Endothelial cell of hepatic sinusoid (primary cell): ENCODE results near the gene GNG12.

ENCODE experiments used
- in situ Hi-C: cut with HindIII; loops from 2 replicates; pipeline ENCODE4 v1.10.0; 2017; ENCODE audit warnings: low sequenced_read_pairs

The GNG12 gene

GRCh38 chr1:67832737-67833601, at the start of gene GNG12:
Gene GNG12 (minus strand): TSS chr1:67833467. CDS start chr1:67707686, 125,781 bp downstream.
- in situ Hi-C loops, result no loop called here

DNA sequence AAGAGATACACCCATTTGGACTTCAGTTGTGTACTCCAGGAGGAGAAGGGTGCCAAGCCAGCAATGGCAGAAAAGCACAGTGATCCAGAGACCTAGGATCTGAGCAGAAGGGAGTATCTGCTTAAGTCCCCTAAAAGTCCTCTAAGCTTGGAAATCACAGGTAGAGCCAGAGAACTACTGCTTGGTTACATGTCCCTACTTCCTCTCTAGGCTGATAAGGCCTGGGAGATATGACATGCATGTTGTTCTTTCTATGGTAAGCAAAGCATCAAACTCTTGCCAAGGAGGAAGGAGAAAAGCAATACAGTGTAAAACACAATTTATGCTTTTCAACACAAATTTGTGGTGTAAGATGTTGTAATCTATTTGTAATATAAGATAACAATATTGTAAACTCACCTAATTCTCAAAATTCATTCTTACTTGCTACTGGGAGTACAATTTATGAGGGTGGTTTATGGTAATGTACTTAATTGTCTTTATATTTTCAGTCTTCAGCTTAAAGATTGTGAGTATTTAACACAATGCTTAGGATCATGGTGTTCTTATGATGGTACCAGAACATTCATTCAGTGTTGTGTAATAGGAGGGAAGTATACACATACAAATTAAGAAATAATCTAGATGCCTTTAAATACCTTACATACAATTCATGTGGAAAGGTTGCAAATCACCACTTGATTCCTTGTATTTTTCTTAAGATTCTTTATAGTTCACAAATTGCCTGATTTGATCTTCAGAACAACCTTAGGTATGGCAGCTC, 49.1 kb upstream of the GNG12 start:
- in situ Hi-C loops, result no loop called here

- in situ Hi-C loops, result no loop called here
These were observed 46.9 kb upstream of the GNG12 start for GRCh38 chr1:67880056-67880601.

DNA sequence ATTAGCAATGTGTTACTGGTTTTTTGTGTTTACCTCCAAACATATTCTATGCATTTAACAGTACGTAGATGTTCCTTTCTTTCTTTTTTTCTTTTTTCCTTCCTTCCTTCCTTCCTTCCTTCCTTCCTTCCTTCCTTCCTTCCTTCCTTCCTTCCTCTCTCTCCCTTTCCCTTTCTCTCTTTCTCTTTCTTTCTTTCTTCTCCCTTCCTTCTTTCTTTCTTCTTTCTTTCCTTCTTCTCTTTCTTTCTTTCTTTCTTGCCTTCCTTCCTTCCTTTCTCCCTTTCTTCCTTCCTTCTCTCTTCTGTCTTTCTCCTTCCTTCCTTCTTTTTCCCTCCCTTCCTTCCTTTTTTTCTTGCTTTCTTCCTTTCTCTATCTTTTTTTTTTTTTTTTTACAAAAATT, 46.2 kb upstream of the GNG12 start:
- in situ Hi-C loops, result no loop called here

DNA sequence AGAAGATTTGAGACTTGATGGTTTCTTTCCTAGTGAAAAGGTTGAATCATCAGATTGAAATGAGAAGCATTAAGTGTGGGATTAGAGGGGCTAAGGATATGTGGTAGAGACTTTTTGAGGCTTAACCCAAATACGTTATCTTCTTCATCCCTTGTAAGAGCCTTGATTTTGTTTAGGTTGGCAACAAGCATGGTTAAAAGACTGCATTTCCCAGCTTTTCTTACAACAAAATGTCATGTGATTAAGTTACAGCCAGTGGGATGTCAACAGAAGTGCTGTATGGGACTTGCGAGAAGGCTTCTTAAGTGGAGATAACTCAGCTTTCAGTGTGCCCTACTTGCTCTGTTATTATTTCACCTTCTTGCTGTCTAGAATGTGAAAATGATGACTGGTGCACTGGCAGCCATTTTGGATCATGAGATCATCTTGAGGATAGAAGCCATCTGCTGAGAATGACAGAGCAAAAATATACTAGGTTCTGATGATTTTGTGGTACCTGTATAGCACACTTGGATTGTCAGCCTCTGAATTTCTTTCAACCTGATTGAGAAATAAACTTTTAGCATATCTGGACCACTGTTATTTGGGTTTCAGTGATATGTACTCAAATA, 41.3 kb upstream of the GNG12 start:
- in situ Hi-C loops, result no loop called here

DNA sequence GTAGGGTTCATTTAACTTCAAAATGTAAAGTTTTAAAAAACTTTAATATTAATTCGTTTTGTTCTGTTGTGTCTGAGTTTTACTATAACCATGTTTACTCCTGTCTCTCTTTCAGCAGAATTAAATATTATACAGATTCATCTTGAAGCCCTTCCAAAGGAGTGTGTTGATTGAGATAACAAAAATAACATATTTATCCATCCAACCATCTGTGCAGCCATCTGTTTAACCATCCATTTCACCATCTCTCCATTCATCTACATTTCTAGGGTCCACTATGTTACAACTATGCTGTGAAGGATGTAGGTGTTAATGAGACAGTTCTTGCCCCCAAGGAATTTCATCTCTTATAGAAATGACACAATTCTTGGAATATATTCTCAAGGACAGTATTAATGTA, 36.0 kb upstream of the GNG12 start:
- in situ Hi-C loops, result no loop called here

DNA sequence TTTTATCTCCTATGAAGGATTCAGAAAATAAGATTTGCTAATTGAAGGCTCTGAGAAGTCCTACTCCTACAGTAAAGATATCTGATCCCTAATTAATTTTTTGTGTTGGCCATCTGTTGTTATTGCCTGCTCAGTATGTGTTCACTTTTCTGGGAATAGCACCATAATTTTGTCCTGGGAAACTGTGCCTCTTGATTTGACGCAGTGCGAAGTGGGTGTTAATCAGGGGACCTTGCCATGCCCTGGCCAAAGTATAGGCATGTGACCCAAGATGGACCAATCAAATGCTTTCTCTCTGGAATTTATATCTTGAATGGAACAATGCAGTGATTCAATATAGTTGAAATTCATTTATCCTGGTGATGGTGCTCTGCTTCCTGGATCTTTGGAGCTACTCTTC, 30.4 kb upstream of the GNG12 start:
- in situ Hi-C loops, result no loop called here

GRCh38 chr1:67862685-67863084, 29.4 kb upstream of the GNG12 start:
- in situ Hi-C loops, result no loop called here

- in situ Hi-C loops, result no loop called here
These were observed 28.7 kb upstream of the GNG12 start for GRCh38 chr1:67861856-67862516.

- in situ Hi-C loops, result no loop called here
These were observed 27.5 kb upstream of the GNG12 start for GRCh38 chr1:67860776-67861175.

- in situ Hi-C loops, result no loop called here
These were observed 23.7 kb upstream of the GNG12 start for GRCh38 chr1:67856921-67857320.

GRCh38 chr1:67855961-67856360, 22.7 kb upstream of the GNG12 start:
- in situ Hi-C loops, result no loop called here

GRCh38 chr1:67855444-67855843, 22.2 kb upstream of the GNG12 start:
- in situ Hi-C loops, result no loop called here

GRCh38 chr1:67853704-67854103, 20.4 kb upstream of the GNG12 start:
- in situ Hi-C loops, result no loop called here

GRCh38 chr1:67851800-67852199, 18.5 kb upstream of the GNG12 start:
- in situ Hi-C loops, result no loop called here

DNA sequence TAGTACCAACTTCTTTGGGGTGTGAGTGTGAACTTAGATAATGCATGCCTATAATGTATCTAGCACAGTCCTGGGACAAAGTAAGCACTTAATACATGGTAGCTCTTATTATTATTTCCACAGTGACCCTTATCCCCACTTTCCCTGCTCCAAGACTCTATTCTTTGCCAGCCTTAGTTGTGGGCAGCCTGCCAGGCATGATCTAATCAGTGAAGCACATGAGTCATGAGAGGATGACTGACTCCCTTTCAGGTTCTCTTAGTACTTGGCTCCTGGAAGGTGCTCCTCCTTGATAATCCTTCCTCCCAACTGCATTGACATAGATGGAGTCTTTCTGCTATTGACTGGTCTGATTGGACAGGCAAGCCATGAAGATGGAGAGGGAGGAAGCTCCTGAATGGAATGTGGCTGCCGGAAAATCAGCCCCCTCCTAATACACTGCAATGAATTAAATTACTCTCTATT, 17.4 kb upstream of the GNG12 start:
- in situ Hi-C loops, result no loop called here

- in situ Hi-C loops, result no loop called here
These were observed 16.9 kb upstream of the GNG12 start for GRCh38 chr1:67850151-67850551.

GRCh38 chr1:67847466-67847865, 14.2 kb upstream of the GNG12 start:
- in situ Hi-C loops, result no loop called here

GRCh38 chr1:67846538-67846937, 13.3 kb upstream of the GNG12 start:
- in situ Hi-C loops, result no loop called here

GRCh38 chr1:67844988-67845387, 11.7 kb upstream of the GNG12 start:
- in situ Hi-C loops, result no loop called here

DNA sequence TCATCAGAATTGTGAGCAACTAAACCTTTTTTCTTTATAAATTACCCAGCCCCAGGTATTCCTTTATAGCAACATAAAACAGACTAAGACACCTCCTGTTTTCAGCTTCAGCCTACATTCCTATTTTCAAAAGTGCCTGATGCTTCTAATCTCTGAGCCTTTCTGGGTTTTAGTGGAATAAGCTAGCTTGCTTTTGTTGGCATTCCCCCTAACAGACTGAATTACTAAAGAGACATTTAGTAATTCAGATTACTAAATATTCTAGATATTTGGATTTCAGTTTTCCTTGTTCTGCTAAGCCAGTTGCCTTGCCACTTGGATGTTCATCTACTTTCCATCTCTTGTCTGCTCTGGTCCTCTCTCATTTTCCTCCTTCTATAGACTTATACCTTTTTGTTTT, 10.5 kb upstream of the GNG12 start:
- in situ Hi-C loops, result no loop called here
